Right cardiac atrium (tissue), 5 donors: ENCODE data around the gene SYNM. TPM values are rescaled to one million over a fixed set of nuclear protein-coding genes. Genes with fewer than 3 reads are reported as not detected.

Experiments
- ATAC-seq, 2 donors: fragments of 200-7000 bp; cut with Tn5 transposase; one replicate each; pipeline versions ENCODE4 v1.8.0 to v1.9.1; 2020; ENCODE audit warnings: moderate library complexity in 2 of 2, mild to moderate bottlenecking in 1 of 2
- DNase-seq, 3 donors: peaks; one replicate each; pipeline ENCODE4 v3.0.0-alpha.2; 2020
- H3K27ac ChIP-seq: one replicate; pipeline ENCODE4 v1.5.1; 2013; ENCODE audit warnings: mild to moderate bottlenecking, low read length, control low read depth, moderate library complexity
- H3K27me3 ChIP-seq: one replicate; pipeline ENCODE4 v1.6.1; 2013; ENCODE audit not compliant: control insufficient read depth, insufficient read depth
- H3K4me1 ChIP-seq: one replicate; pipeline ENCODE4 v1.6.1; 2013; ENCODE audit warnings: low read length; ENCODE audit not compliant: control insufficient read depth, insufficient read depth
- H3K4me3 ChIP-seq: one replicate; pipeline ENCODE4 v1.5.1; 2013; ENCODE audit warnings: low read length, control low read depth
- H3K9me3 ChIP-seq: one replicate; pipeline ENCODE4 v1.6.1; 2013; ENCODE audit warnings: low read length; ENCODE audit not compliant: control insufficient read depth
- WGBS: extraction: QIAGEN DNeasy Blood & Tissue Kit; methylation state at CpG from one replicate; pipeline ENCODE4 v1.1.7; 2013; 5-methylcytosine and 5-hydroxymethylcytosine counted together
- intact Hi-C, 4 donors: fragments of 100-400 bp; cut with DNase I; formaldehyde crosslinking; loops; one replicate each; pipeline versions ENCODE4 v1.11.0 to v1.14.0; 2022 to 2023
- polyA plus RNA-seq: library from polyadenylated mRNA; stranded (reverse); fragments of 200-250 nt; gene quantifications from one replicate; pipeline ENCODE4 v1.2.3, GENCODE V29; 2013
- total RNA-seq, 4 donors: library from RNA; stranded (reverse); fragmentation: NEBNext Ultra II Directional; extraction: Animal tissue kit (Norgen Biotek cat#: 25700); gene quantifications; one replicate each; pipeline ENCODE4 v1.2.1, GENCODE V29; 2021
- donor health status: healthy with polysubstance abuse.
- donor health status: DM: no; HTN: yes; CAD: no.
- donor health status: DM: no; HTN: no; CAD: no.
- donor health status: DM: no; HTN: yes; CAD: no; lungs with severe emphysema.
- donor health status: DM: yes; HTN: yes; CAD: no.

SYNM gene
- total and polyA plus RNA-seq, 5 donors: 127 to 463 (median 200) TPM

DNA sequence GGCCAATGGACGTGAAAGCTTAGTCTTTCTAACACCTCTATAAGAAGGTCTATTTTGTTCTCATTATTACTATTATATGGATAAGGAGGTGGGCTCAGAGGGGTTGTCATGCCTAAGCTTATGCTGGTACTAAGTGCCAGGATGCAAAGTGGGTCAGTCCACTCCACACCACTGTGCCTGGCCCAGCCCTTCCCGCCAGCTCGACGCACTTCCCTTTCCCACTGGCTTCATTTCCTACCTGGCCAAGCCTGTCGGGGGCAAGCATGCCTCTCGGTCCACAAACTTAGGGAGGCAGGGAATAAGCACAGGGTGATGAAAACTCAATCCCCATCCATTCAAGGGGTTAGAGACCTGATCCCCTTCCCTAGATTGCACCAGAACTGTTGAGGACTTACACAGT is 5.9 kb upstream of the SYNM start:
- Histone ChIP-seq H3K4me3 (no peak overlapping the region), H3K27me3 (no peaks in the 10 kb centered on the region), H3K27ac (no peak overlapping the region), H3K9me3 (no peaks in the 10 kb centered on the region), H3K4me1 (no peaks in the 10 kb centered on the region)
- no peak for ATAC-seq
- intact Hi-C loops: no loop called here
- 75% methylated on average over 6 of the region's 6 CpGs for WGBS
- no peak for DNase-seq

DNA sequence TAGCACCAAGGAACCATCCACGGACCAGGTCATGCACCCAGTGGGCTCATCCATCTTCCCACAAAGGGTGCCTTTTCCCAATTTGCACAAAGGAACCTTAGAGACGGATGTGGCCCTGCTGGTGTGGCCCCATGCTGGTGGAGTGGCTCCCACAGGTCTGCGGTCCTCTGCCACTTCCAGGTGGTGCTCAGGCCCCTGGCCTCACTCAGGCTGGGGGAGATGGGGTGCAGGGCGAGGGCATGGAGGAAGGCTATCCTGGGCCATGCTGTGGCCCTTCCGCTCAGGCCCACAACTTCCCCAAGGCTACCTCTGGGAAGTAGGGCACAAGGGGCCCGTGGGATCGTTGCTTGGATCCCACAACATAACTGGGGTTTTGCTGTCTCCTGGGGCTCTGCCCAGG is 5.2 kb upstream of the SYNM start:
- no peaks in the 10 kb centered on the region for H3K4me1 ChIP-seq
- intact Hi-C loops: loop anchor here in 3 of 4 donors (2.0 to 10.0 kb wide), 3 partner anchors 75 to 113 kb away; no protein-coding TSS in a partner anchor

DNA sequence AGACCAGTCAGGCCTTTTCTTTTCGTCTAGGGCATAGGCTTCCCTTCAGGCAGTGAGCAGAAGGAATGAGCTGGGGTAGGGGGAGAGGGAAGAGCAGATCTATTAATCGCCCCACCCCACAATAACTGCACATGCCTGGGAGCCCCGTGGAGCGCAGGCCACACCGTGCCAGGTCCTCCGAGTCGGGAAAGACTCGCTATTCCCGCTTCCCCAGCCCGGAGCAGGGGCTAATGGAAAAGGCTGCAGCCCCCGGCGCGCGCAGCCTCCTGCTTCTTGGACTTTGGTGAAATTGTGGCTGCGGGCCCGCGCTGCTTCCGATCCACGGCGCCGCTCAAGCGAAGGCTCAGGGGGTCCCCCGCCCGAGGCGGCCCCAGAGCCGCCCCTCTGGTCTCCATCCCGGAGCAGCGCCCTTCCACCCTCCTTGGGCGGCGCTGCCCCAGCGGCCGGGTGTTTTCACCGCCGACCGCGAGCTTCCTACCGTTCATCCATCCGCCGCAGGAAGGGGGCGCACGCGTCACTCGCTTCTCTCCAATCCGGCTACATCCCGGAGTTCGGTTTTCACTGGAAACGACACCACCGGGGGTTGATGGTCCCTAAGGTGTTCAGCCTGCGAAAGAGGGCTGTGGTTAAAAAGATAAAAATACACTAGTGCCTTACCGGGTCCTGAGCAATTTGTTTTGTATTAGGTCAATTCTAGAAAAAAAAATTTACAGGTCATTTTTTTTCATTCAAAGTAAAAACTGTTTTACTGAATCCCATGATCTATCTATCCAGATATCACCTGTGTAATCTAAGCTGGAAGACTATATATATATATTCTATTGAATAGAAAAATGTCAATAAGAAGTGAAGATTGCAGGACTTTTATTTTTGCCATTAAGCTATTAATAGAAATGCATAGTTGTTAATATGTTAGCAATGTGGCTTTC is 4.4 kb upstream of the SYNM start:
- intact Hi-C loops: loop anchor here in 3 of 4 donors (2.0 to 10.0 kb wide), 3 partner anchors 74 to 112 kb away; no protein-coding TSS in a partner anchor
- peak; percentile 84 to 94 (median 93) for DNase-seq
- no peak overlapping the region for H3K27ac ChIP-seq
- ATAC-seq: peak; percentile 48 to 54
- H3K4me1 ChIP-seq: no peaks in the 10 kb centered on the region
- no peaks in the 10 kb centered on the region for H3K27me3 ChIP-seq
- H3K9me3 ChIP-seq: no peaks in the 10 kb centered on the region
- peak overlapping the region; percentile 54 for H3K4me3 ChIP-seq
- 2% methylated on average over 50 of the region's 50 CpGs for WGBS

More for the DNA sequence above, 5.2 kb upstream of the SYNM start:
- Histone ChIP-seq H3K27ac (no peak overlapping the region), H3K27me3 (no peaks in the 10 kb centered on the region), H3K9me3 (no peaks in the 10 kb centered on the region), H3K4me3 (no peak overlapping the region)
- no peak for ATAC-seq
- no peak for DNase-seq
- WGBS: 90% methylated on average over 7 of the region's 7 CpGs

DNA sequence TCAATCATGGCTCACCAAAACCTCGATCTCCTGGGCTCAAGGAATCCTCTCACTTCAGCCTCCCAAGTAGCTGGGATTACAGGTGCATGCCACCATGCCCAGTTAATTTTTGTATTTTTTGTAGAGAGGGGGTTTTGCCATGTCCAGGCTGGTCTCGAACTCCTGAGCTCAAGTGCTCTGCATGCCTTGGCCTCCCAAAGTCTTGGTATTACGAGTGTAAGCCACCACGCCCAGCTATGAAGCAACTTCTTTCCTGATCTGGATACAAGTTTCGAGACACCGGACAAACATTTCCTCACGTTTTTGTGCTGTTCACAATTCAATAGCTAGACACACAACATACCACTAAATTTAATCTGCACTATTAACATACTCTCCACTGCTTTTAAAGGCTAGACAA is 3.4 kb upstream of the SYNM start:
- no peak overlapping the region for H3K4me3 ChIP-seq
- no peak overlapping the region for H3K27ac ChIP-seq
- no peak for ATAC-seq
- DNase-seq: no peak
- intact Hi-C loops: loop anchor here in 3 of 4 donors (2.0 to 10.0 kb wide), 3 partner anchors 73 to 111 kb away; no protein-coding TSS in a partner anchor
- no peaks in the 10 kb centered on the region for H3K9me3 ChIP-seq
- H3K4me1 ChIP-seq: no peaks in the 10 kb centered on the region
- no peaks in the 10 kb centered on the region for H3K27me3 ChIP-seq
- 70% methylated on average over 7 of the region's 7 CpGs for WGBS

DNA sequence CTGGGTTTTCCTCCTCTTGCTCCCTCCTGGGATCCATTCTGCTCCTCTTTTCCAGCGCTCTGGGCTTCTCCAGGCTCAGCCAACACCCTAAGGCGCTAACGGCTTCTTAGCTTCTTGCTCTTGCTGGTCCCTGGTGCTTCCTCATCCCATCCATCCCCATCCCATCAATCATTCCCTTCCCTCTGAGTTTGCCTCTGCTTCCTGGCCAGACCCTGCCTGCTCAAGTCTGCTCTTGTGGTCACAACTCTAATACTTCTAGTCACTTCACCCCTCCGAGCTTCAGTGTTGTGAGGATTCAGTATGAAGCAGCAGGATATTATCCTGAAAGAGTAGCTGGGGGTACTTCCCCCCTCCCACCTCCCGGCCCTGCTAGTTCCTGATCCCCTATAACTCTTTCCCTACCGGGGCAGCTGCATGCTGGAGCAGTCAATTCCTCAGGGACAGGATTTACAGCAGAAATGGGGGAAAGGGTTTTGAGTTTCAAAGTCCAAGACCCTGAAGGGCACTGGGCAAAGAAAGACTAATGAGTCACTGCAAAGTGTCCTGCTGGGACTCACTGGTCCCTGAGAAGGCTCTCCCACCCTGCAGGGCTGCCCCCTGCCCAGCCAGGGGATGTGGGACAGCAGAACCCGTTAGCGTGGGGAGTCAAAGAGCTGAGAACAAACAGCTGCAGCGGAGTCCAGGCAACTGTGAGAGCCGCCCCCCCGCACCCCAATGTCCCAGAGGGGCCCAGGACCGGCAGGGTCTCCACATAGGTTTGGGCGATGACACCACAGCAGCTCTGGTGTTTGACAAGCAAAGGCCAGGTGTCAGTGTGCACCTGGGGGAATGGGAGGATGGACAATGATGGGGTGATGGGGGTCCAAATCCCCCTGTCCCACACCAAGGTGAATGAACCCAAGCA is 2.3 kb upstream of the SYNM start:
- Histone ChIP-seq H3K27me3 (no peaks in the 10 kb centered on the region), H3K4me1 (no peaks in the 10 kb centered on the region), H3K27ac (no peak overlapping the region), H3K9me3 (no peaks in the 10 kb centered on the region), H3K4me3 (no peak overlapping the region)
- intact Hi-C loops: loop anchor here in 3 of 4 donors (5.0 to 10.0 kb wide), 2 partner anchors 72 to 110 kb away; no protein-coding TSS in a partner anchor
- DNase-seq (peak in 1 of 3 donors; percentile 54), ATAC-seq (no peak)
- 69% methylated on average over 13 of the region's 13 CpGs for WGBS

DNA sequence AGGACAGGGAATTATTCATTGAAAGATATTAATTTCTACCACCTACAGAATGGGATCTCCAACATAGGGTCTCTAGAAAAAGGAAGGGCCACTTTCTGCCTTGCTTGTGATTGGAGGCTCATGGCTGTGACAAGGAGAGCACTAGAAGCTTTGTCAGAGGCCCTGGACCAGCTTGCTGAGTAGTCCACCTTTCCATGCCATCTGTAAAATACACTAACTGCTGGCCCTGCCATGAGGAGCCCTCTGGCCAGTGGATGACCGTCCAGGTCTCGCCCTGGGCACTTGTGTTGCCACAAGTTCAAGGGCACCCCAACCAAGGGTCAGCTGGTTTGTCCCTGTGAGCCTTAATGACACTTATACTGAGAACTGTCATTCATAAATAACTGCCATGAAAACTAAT is 1.6 kb upstream of the SYNM start:
- Histone ChIP-seq H3K27ac (no peak overlapping the region), H3K27me3 (no peaks in the 10 kb centered on the region), H3K4me3 (no peak overlapping the region), H3K4me1 (no peaks in the 10 kb centered on the region), H3K9me3 (no peaks in the 10 kb centered on the region)
- ATAC-seq: no peak
- no peak for DNase-seq
- WGBS: 89% methylated on average over 2 of the region's 2 CpGs
- intact Hi-C loops: loop anchor here in 3 of 4 donors (5.0 to 10.0 kb wide), 2 partner anchors 72 to 109 kb away; no protein-coding TSS in a partner anchor

DNA sequence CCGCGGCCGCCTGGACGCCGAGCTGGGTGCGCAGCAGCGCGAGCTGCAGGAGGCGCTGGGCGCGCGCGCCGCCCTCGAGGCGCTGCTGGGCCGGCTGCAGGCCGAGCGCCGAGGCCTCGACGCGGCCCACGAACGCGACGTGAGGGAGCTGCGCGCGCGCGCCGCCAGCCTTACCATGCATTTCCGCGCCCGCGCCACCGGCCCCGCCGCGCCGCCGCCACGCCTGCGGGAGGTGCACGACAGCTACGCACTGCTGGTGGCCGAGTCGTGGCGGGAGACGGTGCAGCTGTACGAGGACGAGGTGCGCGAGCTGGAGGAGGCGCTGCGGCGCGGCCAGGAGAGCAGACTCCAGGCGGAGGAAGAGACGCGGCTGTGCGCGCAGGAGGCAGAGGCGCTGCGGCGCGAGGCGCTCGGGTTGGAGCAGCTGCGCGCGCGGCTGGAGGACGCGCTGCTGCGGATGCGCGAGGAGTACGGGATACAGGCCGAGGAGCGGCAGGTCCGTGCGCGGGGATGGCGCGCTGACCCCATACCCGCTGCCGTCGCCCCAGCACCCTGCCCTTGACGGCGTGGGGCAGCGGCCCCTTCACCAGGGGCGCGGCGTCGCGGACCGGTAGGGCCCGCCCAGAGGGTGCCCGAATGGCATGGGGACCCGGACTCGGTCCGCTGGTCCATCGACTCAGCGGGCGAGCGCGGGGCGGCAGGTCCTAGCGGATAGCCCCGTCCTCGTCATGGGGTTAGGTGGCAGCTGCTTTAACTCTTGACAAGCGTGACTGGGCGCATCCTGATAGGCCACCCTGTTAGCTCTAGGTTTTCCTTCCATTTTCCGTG is 848 bp downstream of the SYNM start:
- H3K27ac ChIP-seq: peak overlapping the region; percentile 71
- intact Hi-C loops: loop anchor here in 2 of 4 donors (2.0 to 10.0 kb wide), 2 partner anchors 69 to 107 kb away; no protein-coding TSS in a partner anchor
- peak; percentile 44 to 84 (median 81) for DNase-seq
- no peaks in the 10 kb centered on the region for H3K9me3 ChIP-seq
- H3K4me3 ChIP-seq: peak overlapping the region; percentile 26
- H3K4me1 ChIP-seq: no peaks in the 10 kb centered on the region
- 1% methylated on average over 116 of the region's 116 CpGs for WGBS
- no peaks in the 10 kb centered on the region for H3K27me3 ChIP-seq
- ATAC-seq: peak; percentile 37 to 44

DNA sequence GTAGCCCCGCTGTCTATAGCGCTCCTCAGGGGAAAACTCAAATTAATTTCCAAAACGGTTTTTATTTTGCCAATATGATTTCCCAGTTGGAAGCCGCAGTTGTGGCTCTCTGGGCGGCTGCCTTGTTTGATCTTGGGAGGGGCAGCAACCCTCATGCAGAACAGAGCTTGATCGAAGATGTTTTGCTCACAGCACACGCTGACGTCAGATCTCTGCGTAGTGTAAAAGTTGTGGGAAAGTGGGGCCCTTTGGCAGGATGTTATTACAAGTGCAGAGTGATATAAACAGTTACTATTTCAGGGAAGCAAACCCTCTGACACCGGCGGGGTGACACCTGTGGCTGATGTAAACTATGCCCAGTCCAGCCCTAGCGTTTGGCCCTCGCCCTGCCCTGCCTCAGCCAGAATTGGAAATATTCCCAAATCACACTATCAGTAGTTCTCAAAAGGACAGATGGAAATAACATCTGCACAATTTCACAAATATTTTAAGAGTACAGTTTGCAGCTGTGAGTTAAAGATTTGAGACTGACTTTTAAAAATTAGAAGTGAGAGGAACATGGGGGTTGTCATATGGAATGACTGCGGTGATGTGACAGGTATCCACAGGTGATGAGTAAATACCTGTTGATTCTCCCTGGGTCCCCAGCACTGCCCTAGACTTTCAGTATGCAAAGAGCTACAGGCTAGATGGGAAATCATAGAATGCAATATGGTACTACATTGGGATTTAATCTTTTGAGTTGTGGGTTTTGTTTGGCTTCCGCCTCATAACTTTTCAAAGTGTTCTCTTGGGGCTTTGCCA is 1.7 kb downstream of the SYNM start:
- ATAC-seq: peak; percentile 34 to 56
- intact Hi-C loops: loop anchor here in 1 of 4 donors (10.0 kb wide), 1 partner anchor 68 kb away; no protein-coding TSS in a partner anchor
- peak in 2 of 3 donors; percentile 49 to 70 for DNase-seq
- WGBS: 28% methylated on average over 15 of the region's 15 CpGs
- Histone ChIP-seq H3K9me3 (no peaks in the 10 kb centered on the region), H3K27me3 (no peaks in the 10 kb centered on the region), H3K27ac (peak overlapping the region; percentile 71), H3K4me1 (no peaks in the 10 kb centered on the region), H3K4me3 (peak overlapping the region; percentile 26)

DNA sequence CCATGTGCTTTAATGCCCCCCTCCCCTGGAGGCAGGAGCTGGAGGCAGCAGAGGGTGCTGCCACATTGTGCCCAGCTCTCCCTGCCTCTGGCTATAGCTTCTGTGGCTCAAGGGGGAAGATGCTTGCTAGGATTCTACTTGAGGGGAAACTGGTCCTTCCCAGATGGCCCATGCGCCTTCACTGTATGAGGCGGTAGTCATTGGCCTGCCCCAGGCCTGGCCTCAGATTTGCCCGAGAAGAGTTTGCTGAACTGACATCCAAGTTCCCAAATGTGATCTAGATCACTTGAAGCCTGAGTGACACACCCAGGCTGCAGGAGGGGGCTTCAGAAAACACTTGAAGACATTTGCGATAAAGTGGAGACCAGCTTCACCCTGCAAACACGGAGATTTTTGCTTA is 4.1 kb downstream of the SYNM start:
- peak overlapping the region; percentile 26 for H3K27ac ChIP-seq
- no peaks in the 10 kb centered on the region for H3K27me3 ChIP-seq
- H3K9me3 ChIP-seq: no peaks in the 10 kb centered on the region
- H3K4me1 ChIP-seq: peaks cover 3% of the 10 kb centered on the region
- ATAC-seq (no peak), DNase-seq (no peak)
- no peak overlapping the region for H3K4me3 ChIP-seq
- intact Hi-C loops: loop anchor here in 1 of 4 donors (10.0 kb wide), 1 partner anchor 66 kb away; no protein-coding TSS in a partner anchor
- 84% methylated on average over 5 of the region's 5 CpGs for WGBS
